ENCODE measurements around the gene PTMS.
A peak's percentile ranks its signal among the peaks of the same experiment; 100 is the strongest.

The PTMS gene

DNA sequence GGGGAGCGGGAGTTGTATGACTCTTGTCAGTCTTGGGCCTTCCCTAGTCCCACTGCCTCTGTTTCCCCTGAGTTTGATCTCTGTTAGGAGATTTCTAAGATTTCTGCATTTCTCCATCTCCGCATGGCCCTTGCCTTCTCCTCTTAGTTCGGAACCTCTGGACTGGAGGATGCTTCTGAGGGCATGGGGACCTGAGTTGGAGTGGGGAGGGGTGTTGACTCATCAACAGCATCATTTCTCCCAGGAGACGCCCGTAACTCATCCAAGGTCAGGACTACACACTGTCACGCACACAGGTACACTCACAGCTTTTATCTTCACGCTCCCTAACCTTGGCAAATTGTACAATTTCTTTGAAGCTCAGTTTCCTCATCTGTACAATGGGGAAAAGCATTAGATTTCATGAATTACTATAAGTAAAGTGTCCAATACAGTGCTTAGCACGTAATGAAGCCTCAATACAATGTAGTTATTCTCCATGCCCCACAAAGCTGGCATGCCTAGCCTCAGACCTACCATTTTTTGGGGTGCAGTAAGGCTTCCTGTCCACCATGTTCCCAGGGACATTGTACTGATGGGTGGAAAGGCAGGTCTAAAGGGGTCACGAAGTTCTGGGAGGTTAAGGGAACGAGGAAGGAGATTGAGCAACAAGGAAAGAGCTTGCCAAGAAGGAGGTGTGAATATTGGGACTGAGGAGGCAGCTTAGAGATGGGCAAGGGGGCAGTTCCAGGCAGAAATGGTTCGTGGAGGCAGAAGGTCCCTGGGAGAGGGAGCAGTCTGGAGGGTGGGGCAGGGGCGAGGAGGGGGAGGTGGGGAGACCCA, 5.6 kb downstream of the PTMS start:
- no peak for DNase-seq (ENCODE audit: low read depth)

DNA sequence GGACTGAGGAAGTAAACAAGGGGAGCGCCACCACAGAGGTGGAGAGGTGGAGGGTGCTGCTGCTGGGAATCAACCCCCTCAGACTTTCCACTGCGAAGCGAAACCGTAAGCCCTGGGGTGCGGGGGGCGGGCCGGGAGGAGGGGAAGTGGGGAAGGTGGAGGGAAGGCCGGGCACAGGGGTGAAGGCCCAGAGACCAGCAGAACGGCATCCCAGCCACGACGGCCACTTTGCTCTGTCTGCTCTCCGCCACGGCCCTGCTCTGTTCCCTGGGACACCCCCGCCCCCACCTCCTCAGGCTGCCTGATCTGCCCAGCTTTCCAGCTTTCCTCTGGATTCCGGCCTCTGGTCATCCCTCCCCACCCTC, 6.2 kb downstream of the PTMS start, which contains the start of gene LAG3:
Gene LAG3 (plus strand): TSS at position 190 of the 365 bp plus-strand sequence. CDS start 333 bp downstream, outside the sequence.
- DNase-seq (ENCODE audit: low read depth) = peak; percentile 32

DNA sequence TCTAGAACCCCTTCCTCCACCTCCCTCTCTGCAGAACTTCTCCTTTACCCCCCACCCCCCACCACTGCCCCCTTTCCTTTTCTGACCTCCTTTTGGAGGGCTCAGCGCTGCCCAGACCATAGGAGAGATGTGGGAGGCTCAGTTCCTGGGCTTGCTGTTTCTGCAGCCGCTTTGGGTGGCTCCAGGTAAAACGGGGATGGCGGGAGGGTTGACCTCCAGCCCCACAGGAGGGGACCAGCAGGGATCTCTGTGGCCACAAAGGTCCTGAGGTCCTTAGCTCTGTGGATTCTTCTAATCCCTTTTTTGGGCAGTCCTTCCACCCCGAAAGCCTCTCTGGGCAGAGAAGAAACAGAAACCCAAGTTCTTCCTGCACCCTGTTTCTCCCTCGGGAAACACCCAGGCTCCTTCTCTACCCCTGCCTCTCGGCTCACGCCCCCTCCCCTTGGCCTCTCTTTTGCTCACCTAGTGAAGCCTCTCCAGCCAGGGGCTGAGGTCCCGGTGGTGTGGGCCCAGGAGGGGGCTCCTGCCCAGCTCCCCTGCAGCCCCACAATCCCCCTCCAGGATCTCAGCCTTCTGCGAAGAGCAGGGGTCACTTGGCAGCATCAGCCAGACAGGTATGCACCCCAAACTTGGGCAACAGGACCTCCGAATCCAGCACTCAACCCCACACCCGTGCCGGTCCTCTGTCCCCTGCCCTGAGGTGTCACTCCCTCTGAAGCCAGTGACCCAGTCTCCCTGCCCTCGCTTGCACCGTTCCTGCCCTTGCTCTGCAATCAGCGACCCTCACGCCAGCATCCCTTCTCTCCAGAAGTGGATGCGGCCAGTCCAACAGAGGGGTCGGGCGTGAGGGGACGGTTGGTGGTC, 6.8 kb downstream of the PTMS start:
- no peak for DNase-seq (ENCODE audit: low read depth)

DNA sequence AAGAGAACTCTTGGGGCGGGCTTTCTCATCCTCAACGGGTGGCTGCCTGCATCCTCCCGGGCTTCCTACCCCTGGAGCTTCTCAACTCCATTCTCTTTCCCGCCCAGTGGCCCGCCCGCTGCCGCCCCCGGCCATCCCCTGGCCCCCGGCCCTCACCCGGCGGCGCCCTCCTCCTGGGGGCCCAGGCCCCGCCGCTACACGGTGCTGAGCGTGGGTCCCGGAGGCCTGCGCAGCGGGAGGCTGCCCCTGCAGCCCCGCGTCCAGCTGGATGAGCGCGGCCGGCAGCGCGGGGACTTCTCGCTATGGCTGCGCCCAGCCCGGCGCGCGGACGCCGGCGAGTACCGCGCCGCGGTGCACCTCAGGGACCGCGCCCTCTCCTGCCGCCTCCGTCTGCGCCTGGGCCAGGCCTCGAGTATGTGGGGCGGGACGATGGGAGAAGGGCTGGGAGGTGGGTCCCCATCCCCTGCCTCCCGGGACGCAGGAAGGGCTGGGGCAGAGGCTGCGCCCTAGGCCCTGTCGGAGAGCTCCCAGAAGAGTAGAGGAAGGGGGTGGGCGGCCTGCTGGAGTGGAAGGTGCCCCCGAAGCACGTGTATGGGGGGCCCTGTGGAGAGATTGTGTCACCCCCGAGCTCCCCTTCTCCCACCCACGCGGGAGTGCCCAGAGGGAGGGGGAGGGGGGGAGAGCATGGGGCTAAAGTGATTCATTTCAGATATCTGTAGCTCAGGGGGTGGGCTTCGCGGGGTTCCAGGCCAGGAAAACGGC, 7.6 kb downstream of the PTMS start:
- peak; percentile 50 for DNase-seq (ENCODE audit: low read depth)

DNA sequence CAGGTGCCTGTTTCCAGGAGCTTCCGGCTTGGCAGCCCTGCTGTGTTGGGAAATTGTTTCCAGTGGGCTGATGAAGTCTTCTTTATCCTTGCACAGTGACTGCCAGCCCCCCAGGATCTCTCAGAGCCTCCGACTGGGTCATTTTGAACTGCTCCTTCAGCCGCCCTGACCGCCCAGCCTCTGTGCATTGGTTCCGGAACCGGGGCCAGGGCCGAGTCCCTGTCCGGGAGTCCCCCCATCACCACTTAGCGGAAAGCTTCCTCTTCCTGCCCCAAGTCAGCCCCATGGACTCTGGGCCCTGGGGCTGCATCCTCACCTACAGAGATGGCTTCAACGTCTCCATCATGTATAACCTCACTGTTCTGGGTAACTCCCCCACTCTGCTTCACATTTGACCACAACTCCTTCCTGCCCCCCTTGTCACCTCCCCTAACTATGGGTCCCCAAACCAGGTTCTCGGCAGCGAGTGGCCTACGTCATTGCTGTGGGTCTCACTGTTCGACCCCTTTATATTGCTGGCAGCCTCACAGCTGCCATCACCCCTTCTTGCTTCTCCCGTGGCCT, 8.4 kb downstream of the PTMS start:
- DNase-seq (ENCODE audit: low read depth) = peak; percentile 49

DNA sequence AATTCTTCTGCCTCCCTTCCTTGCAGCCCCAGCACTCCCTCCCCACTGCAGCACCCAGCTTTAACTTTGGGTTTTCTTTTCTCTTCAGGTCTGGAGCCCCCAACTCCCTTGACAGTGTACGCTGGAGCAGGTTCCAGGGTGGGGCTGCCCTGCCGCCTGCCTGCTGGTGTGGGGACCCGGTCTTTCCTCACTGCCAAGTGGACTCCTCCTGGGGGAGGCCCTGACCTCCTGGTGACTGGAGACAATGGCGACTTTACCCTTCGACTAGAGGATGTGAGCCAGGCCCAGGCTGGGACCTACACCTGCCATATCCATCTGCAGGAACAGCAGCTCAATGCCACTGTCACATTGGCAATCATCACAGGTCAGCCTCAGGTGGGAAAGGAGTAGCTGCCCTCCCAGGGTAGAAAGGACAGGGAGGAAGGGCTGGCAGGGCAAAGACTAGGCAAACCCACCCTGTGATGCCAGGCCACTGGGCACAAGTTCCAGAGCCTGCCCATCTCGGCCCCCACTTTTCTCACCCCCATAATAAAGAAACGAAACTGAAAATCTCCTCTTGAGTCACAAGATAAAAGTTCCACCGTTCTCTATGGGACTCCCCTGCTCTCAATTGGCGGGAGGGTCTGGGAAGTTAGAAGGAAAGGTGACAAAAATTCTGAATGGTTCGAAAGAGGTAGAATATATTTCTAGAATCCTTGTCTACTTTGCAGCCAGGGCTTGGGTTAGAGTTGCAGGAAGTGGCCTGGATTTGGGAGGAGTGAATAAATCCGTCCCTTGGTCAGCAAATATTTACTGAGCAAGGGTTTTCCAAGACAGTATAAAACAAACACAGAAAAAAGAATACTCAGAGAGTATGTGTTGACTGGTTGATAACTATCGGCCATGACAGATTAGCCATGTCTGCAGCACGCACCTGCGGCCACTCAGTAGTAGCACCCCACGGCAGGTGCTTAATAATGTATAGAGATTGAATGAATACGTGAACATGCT, 9.3 kb downstream of the PTMS start:
- DNase-seq (ENCODE audit: low read depth) = no peak

DNA sequence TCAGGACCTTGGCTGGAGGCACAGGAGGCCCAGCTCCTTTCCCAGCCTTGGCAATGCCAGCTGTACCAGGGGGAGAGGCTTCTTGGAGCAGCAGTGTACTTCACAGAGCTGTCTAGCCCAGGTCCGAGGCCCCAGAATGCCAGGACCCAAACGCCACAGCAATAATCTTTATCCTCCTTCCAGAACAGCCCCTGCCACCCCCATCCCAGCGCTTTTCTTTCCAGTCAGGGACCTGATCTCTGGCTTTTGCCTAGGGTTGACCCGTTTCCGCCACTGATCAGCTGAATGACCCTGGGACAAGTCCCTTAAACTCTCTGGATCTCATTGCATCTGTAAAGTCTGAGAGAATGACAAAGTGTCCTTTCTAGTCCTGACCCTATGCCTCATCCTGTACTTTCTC, 11.2 kb downstream of the PTMS start:
- DNase-seq (ENCODE audit: low read depth) = no peak

DNA sequence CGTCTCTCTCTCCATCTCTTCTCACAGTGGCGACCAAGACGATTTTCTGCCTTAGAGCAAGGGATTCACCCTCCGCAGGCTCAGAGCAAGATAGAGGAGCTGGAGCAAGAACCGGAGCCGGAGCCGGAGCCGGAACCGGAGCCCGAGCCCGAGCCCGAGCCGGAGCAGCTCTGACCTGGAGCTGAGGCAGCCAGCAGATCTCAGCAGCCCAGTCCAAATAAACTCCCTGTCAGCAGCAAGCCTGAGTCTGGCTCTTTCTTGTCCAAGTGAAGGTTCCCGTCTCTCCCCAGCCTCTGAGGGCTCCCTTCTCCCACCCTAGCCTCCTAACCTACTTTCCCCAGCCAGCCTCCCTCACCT, 12.0 kb downstream of the PTMS start:
- no peak for DNase-seq (ENCODE audit: low read depth)

DNA sequence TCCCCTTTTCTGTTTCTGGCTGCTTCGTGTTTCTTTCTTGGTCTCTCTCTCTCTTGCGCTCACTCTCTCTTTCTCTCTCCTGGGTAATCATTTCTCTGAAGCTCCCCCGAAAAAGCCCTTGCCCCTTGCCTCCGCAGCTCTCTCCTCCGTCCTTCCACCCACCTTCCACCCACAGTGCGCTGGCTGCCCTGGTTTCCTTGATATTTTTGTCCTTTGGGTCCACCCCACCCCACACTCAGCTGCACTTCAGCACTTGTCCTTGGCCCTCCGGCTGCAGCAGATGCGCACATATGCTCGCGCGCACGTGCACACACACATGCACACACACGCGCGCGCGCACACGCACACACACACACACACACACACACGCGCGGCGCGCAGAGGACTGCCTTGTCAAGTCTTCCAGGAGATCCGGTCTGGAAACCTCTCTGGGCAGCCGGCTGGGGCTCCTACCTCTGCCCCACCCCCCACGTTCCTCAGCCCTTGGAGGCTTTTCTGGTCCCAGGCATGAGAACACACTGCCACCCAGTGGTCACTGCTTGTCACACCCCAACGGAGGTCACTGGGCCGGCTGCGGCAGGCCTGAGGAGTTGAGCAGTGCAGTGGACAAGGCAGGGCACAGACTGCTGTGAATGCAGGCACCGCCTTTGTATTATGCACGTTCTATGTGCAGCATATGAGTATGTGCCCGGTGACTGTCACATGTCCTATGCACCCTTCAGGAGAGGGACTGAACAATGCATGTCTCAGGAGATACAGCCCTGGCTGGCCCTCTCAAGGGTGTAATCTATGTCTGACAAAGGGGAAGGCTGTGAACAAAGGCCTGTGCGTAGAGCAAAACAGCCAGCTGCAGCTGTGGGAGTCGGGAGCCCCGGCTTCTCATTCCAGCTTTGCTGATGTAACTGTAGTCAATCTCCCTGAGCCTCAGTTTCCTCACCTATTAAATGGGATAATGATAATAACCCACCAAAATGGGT, 12.7 kb downstream of the PTMS start:
- peak; percentile 85 for DNase-seq (ENCODE audit: low read depth)

DNA sequence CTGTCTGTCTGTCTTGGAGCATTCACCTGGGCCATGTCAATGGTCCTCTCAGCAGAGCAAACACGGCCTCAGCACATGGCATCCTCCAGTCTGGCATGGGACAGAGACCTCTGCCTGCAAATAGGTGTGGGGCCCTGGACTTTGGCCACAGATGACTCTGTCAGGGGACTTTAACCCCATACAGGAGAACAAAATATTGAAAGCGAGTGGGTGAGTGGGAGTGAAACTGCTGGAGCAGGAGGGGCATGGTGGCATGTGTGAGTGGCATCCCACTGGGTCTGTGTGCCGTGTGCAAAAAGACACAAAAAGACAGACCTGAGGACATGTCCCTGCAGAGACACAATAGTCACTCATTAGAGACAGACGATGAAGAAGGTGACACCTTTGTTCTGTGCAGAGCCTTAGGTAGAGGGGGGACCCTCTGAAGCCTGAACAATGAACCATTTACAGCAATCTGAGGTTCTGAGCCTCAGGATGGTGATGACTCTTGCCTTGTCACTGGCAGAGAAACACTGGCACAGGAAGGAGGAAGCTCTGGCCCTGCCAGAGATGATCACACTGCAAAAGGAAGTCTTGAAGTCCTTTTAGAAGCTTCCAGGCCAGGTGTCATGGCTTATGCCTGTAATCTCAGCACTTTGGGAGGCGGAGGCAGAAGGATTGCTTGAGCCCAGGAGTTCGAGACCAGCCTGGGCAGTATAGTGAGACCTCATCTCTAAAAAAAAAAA, 13.7 kb downstream of the PTMS start:
- DNase-seq (ENCODE audit: low read depth) = no peak

DNA sequence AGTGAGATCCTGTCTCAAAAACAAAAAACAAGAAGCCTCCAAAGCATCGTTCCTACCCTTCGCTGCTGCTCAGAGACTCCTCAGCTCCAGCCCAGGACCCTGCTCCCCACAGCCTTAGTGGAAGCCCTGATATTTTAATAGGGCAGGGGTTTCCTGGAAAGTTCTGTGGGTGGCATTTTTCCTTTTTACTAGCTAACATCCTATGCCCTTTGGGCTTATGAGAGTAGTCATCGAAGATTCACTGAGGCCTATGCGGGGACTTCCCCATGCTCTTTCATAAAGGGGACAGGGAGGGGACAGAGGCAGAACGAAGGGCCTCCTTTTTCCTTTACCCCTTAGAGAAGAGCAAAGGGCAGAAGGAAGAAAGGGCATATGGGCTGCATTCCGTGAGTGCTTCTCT, 14.4 kb downstream of the PTMS start:
- no peak for DNase-seq (ENCODE audit: low read depth)

DNA sequence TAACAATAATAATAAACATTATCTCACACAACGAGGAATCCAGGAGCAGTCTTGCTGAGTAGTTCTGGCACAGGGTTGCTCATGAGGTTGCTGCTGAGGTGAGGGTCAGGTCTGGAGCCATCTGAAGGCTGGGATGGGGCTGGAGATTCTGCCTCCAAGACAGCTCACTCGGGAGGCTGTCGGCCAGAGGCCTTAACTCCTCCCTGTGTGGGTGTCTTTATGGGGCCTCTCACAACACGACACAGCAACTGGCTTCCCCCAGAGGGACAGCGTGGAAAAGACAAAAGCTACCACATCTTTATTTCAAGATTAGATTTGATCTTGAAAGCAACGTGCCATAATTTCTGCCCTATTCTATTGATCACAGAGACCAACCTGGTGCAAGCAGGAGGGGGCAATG, 16.0 kb downstream of the PTMS start:
- no peak for DNase-seq (ENCODE audit: low read depth)

DNA sequence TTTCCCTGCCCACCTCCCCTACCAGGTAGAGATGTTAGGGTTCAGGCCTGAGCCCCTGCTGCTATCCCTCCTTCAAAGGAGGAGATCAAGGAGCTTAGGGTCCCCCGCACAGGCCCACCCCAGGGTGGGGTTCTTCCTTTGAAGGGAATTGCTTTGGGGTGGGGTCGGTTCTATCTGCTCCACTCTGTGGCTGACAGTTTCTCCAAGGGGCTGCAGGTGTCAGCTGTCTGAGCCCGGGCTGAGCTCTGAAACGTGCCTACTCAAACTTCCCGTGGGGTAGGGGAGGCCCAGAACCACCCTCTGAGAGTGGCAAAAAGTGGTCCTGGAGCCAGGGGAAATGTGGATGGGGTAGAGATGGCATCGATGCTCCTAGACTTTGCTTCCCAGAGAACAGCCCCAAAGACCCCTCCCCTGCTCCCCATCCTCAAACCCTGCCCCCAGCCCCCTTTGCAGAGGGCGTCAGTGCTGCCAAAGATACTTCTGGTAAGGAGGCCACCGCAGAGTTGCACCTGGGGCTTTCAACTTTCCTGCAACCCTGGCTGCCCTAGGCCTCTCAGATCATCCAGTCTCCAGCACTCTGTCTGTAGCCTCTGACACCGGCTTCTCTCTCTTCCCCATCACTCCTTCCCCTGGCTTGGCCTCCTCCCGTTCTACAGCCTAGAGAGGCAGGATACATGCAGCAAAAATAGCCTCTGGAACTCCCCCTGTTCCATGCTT, 16.8 kb downstream of the PTMS start:
- DNase-seq (ENCODE audit: low read depth) = no peak

DNA sequence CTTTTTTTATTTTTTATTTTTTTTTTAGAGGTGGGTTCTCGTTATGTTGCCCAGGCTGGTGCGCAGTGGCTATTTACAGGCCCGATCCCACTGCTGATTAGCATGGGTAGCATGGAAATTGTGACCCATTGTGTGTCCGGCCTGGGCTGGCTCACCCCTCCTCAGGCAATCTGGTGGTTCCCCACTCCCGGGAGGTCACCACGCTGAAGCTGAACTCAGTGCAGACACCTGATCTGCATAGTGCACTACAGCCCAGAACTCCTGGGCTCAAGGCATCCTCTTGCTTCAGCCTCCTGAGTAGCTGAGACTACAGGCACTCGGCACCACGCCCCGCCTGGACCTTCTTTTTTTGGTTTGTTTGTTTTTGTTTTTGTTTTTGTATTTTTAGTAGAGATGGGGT, 17.7 kb downstream of the PTMS start:
- DNase-seq (ENCODE audit: low read depth) = no peak

DNA sequence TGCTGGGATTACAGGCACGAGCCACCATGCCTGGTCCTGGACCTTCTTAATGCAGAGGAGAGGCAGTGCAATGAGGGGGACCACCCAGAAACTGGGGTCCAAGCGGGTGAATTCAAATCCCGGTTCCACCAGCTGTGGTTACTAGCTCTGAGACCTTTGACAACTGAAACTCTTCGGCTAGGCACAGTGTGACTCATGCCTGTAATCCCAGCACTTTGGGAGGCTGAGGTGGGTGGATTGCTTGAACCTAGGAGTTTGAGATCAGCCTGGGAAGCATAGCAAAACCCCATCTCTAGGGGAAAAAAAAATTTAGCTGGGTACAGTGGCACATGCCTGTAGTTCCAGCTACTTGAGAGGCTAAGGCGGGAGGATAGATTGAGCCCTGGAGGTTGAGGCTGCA, 18.1 kb downstream of the PTMS start:
- DNase-seq (ENCODE audit: low read depth) = no peak

DNA sequence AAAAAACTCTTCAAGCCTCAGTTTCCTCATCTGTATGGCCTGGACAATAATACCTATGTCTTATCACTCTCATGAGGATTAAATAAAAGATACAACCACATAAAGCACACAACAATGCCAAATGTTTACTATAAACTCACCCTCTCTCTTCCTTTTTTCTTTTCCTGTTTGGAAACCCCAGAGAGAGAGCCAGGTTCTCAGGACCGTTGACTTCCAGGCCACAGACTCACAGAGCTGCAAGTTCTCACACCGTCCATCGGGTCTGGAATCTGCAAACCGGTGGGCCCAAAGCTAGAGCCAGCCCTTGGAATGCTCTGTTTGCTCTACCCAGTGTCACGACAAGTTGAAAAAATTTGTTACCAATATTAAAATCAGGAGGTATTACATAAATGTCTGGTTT, 18.6 kb downstream of the PTMS start:
- DNase-seq (ENCODE audit: low read depth) = no peak

DNA sequence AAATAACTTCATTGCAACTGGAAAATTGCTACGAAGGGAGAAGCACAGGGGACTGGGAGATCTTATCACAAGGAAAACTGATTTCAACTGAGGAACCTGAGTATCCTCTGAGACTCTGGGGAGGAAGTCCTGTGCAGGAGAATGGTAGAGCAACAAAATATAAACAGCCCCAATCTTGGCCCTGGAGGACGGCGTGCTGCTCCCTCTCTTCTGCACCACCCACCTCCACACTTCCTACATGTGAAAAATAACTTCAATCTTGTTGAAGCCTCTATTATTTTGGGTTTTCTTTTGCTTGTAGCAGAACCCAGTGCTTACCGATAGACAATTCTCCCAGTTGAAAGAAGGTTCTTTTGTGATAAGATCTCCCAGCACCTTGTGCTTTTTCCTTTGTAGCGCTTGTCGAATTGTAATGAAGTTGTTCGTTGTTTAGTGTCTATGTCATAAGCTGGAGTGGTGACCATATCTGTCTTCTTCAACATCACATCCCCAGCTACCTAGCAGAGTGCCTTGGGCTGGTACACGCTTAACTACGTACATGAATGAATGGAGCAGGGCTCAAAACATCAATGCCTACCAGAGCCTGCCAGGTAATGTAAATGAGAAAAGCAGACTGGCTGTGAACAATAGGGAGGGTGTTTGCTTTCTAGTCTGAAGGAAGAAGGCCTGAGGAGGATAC, 20.4 kb downstream of the PTMS start:
- DNase-seq (ENCODE audit: low read depth) = no peak

DNA sequence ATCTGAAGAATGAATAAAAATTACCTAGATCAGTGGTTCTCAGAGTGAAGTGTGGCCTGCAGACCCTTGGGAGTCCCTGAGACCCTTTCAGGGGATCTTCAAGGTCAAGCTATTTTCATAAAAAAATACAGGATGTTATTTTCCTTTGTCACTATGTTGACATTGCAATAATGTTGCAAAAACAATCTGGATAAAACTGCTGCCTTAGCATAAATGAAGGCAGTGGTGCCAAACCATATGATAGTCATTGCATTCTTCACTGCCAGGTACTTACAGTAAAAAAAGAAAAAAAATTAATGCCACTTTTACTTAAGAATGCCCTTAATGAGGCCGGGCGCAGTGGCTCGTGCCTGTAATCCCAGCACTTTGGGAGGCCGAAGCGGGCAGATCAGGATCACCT, 21.1 kb downstream of the PTMS start:
- no peak for DNase-seq (ENCODE audit: low read depth)

Data from activated gamma-delta T cell treated with anti-CD3 and anti-CD28 coated beads, Interleukin-2, amount 50 U/mL, for 16 hours (primary cell).